GM12874 (cell line): ENCODE data around the gene GLUL.

Experiments used
- CTCF ChIP-seq: IDR thresholded peaks from 2 replicates; pipeline ENCODE4 v1.5.1; 2011; ENCODE audit warnings: low read depth, mild to moderate bottlenecking, control low read depth, low read length, moderate library complexity; ENCODE audit not compliant: insufficient read depth

Gene GLUL

GRCh38 chr1:182426442-182427430, 35.1 kb upstream of the GLUL start:
- TF ChIP-seq CTCF = no peak

- no peak for TF ChIP-seq CTCF
These were observed 24.2 kb upstream of the GLUL start for GRCh38 chr1:182415789-182416188.

- no peak for TF ChIP-seq CTCF
These were observed 22.4 kb upstream of the GLUL start for GRCh38 chr1:182413969-182414368.

- no peak for TF ChIP-seq CTCF
These were observed 21.9 kb upstream of the GLUL start for GRCh38 chr1:182413486-182413885.

GRCh38 chr1:182410620-182411273, 19.2 kb upstream of the GLUL start:
- no peak for TF ChIP-seq CTCF

- TF ChIP-seq CTCF = no peak
These were observed 18.5 kb upstream of the GLUL start for GRCh38 chr1:182410138-182410537.

GRCh38 chr1:182408435-182409075, 17.0 kb upstream of the GLUL start:
- no peak for TF ChIP-seq CTCF
